GM12878 (cell line): Measurements from ENCODE around the gene ADCY1. TPM values are rescaled to one million over a fixed set of nuclear protein-coding genes. Genes with fewer than 3 reads are reported as not detected.

Source experiments
- ATAC-seq: fragments of 200-7000 bp; cut with Tn5 transposase; 3 replicates; pipeline ENCODE4 v1.9.1; 2020; ENCODE audit warnings: mild to moderate bottlenecking, moderate library complexity
- BruUV-seq: library from RNA; stranded (reverse); fragments of 400-500 nt; replicated peaks from 2 replicates; lab custom pipeline; 2021; lab: Mats Ljungman, UMichigan
- CTCF ChIA-PET: fragments of 300-600 bp; sonication (Branson Sonifier 250); formaldehyde crosslinking; extraction: SDS; loops from one replicate; lab custom pipeline; 2021; ENCODE audit warnings: inconsistent platforms; lab: Yijun Ruan, JAX
- POLR2A ChIA-PET: fragments of 350-600 bp; formaldehyde crosslinking; extraction: SDS; loops from one replicate; lab custom pipeline; 2021; ENCODE audit warnings: inconsistent platforms; lab: Charles Lee
- RAD21 ChIA-PET: fragments of 300-600 bp; sonication (Branson Sonifier 250); formaldehyde crosslinking; loops from one replicate; lab custom pipeline; 2023; ENCODE audit warnings: antibody characterized with exemption; ENCODE audit not compliant: unreplicated experiment; lab: Charles Lee
- SMC1A ChIA-PET: fragments of 300-600 bp; sonication (Branson Sonifier 250); formaldehyde crosslinking; loops from one replicate; lab custom pipeline; 2023; ENCODE audit not compliant: unreplicated experiment, uncharacterized antibody; lab: Charles Lee
- DNase-seq: peaks from one replicate; pipeline ENCODE4 v3.0.0-alpha.2; 2011; ENCODE audit warnings: low read depth, low spot score
- FAIRE-seq: peaks from 3 replicates; lab custom pipeline; 2011; peaks lifted over from hg19 to GRCh38; lab: Jason Lieb, UNC
- H2AFZ ChIP-seq: 2 replicates; pipeline ENCODE4 v1.6.0; 2011; ENCODE audit warnings: low read depth, low read length, control low read depth; ENCODE audit not compliant: control insufficient read depth
- H3K27ac ChIP-seq: 2 replicates; pipeline ENCODE4 v1.5.1; 2011; ENCODE audit warnings: control low read depth; ENCODE audit not compliant: control insufficient read depth, insufficient read depth
- H3K27me3 ChIP-seq, 2 experiments: replicated peaks in 1 of 2; 2 replicates each; pipeline versions ENCODE4 v1.6.0 to v1.6.1; 2011; ENCODE audit warnings: low read length in 1 of 2; ENCODE audit not compliant: control insufficient read depth in 2 of 2, insufficient read depth in 2 of 2
- H3K36me3 ChIP-seq, 2 experiments: 2 replicates each; pipeline ENCODE4 v1.5.1; 2011; ENCODE audit warnings: low read length in 1 of 2; ENCODE audit not compliant: control insufficient read depth in 2 of 2, insufficient read depth in 2 of 2
- H3K4me1 ChIP-seq: 2 replicates; pipeline ENCODE4 v1.6.1; 2011; ENCODE audit warnings: mild to moderate bottlenecking, low read length, moderate library complexity, mixed read lengths; ENCODE audit not compliant: control insufficient read depth, insufficient read depth
- H3K4me2 ChIP-seq: 2 replicates; pipeline ENCODE4 v1.6.0; 2011; ENCODE audit warnings: control low read depth; ENCODE audit not compliant: control insufficient read depth, insufficient read depth
- H3K4me3 ChIP-seq: fragments of 200-600 bp; sonication (generic); 2 replicates; pipeline ENCODE4 v1.5.1; 2016
- H3K79me2 ChIP-seq: 2 replicates; pipeline ENCODE4 v1.6.0; 2011; ENCODE audit warnings: low read length; ENCODE audit not compliant: control insufficient read depth, insufficient read depth
- H3K9ac ChIP-seq: 2 replicates; pipeline ENCODE4 v1.8.0; 2011; ENCODE audit warnings: low read length, control low read depth, mixed read lengths; ENCODE audit not compliant: control insufficient read depth, insufficient read depth
- H3K9me3 ChIP-seq: replicated peaks from 3 replicates; pipeline ENCODE4 v1.5.1; 2011; ENCODE audit warnings: mild to moderate bottlenecking, low read length; ENCODE audit not compliant: control insufficient read depth, insufficient read depth
- H4K20me1 ChIP-seq: 2 replicates; pipeline ENCODE4 v1.6.0; 2011; ENCODE audit not compliant: control insufficient read depth, insufficient read depth
- KDM1A ChIP-seq: fragments of 200-600 bp; sonication (generic); IDR thresholded peaks from 2 replicates; pipeline ENCODE4 v1.6.1; 2016; ENCODE audit warnings: borderline replicate concordance
- NR2C1 ChIP-seq: fragments of 450-650 bp; IDR thresholded peaks from 2 replicates; pipeline ENCODE4 v1.6.1; 2017; ENCODE audit warnings: antibody characterized with exemption, mild to moderate bottlenecking, moderate library complexity
- POLR2AphosphoS5 ChIP-seq: IDR thresholded peaks from 2 replicates; pipeline ENCODE4 v1.6.1; 2011; ENCODE audit warnings: mild to moderate bottlenecking, low read length, inconsistent platforms
- RAD21 ChIP-seq: IDR thresholded peaks from 2 replicates; pipeline ENCODE4 v1.6.1; 2011; ENCODE audit warnings: mild to moderate bottlenecking, low read depth, low read length, moderate library complexity; ENCODE audit not compliant: insufficient read depth
- SMARCA5 ChIP-seq: fragments of 450-650 bp; IDR thresholded peaks from 2 replicates; pipeline ENCODE4 v1.6.1; 2017; ENCODE audit warnings: mild to moderate bottlenecking
- SP1 ChIP-seq: IDR thresholded peaks from one replicate; pipeline ENCODE4 v1.6.1; 2011; ENCODE audit warnings: low read depth, low read length
- TCF12 ChIP-seq: IDR thresholded peaks from 2 replicates; pipeline ENCODE4 v1.6.1; 2011; ENCODE audit warnings: low read depth, mild to moderate bottlenecking, low read length
- WGBS: methylation state at CpG from one replicate; pipeline ENCODE4 v1.1.6; 2016; ENCODE audit warnings: low lambda C conversion rate; ENCODE audit not compliant: insufficient replicate concordance, insufficient coverage; ENCODE audit errors: missing lambda C conversion rate; 5-methylcytosine and 5-hydroxymethylcytosine counted together
- in situ Hi-C: fragments of 300-500 bp; cut with MboI; formaldehyde crosslinking; loops from 9 replicates; pipeline ENCODE4 v1.14.3; 2018; ENCODE audit warnings: mixed read lengths
- intact Hi-C: fragments of 100-400 bp; cut with micrococcal nuclease; formaldehyde crosslinking; loops from one replicate; pipeline ENCODE4 v1.14.2; 2022; ENCODE audit not compliant: unreplicated experiment
- polyA plus RNA-seq, 11 experiments: library from polyadenylated mRNA; depleted of rRNA in 4 of 11; unstranded in 6 of 11; stranded (reverse) in 5 of 11; fragments of >200 nt; fragmentation: Nextera tagmentation in 4 of 11; fragmentation: Illumina TruSeq in 1 of 11; extraction: Ambion mirVana in 4 of 11; extraction: Trizol in 1 of 11; gene quantifications; 1 replicate in 1 of 11; 2 replicates in 10 of 11; pipeline versions ENCODE4 v1.2.1 to v1.2.3, GENCODE V29; 2011 to 2016; ENCODE audit warnings: inconsistent platforms in 2 of 11, missing spikeins in 2 of 11, low read depth in 1 of 11
- total RNA-seq, 4 experiments: library from RNA; depleted of rRNA in 3 of 4; stranded (reverse); fragments of >200 nt in 3 of 4; fragmentation: Illumina TruSeq in 1 of 4; extraction: Trizol in 1 of 4; gene quantifications; 2 replicates each; pipeline versions ENCODE4 v1.2.1 to v1.2.3, GENCODE V29; 2013 to 2021
- TF ChIP-seq, protein P1 (sequence below): fragments of 450-650 bp; formaldehyde crosslinking; IDR thresholded peaks from 2 replicates; pipeline ENCODE4 v1.5.0; 2022; ENCODE audit warnings: mild to moderate bottlenecking, missing genetic modification characterization
- TF ChIP-seq, protein P2 (sequence below): fragments of 450-650 bp; IDR thresholded peaks from 2 replicates; pipeline ENCODE4 v1.6.1; 2016; ENCODE audit warnings: mild to moderate bottlenecking

The ADCY1 gene
- total and polyA plus RNA-seq, 10 of the 15 experiments (the other 5 are each of a cell fraction or from before 2014, with no cell fraction given): 0.13 to 1.4 (median 0.45) TPM; not detected in 1

DNA sequence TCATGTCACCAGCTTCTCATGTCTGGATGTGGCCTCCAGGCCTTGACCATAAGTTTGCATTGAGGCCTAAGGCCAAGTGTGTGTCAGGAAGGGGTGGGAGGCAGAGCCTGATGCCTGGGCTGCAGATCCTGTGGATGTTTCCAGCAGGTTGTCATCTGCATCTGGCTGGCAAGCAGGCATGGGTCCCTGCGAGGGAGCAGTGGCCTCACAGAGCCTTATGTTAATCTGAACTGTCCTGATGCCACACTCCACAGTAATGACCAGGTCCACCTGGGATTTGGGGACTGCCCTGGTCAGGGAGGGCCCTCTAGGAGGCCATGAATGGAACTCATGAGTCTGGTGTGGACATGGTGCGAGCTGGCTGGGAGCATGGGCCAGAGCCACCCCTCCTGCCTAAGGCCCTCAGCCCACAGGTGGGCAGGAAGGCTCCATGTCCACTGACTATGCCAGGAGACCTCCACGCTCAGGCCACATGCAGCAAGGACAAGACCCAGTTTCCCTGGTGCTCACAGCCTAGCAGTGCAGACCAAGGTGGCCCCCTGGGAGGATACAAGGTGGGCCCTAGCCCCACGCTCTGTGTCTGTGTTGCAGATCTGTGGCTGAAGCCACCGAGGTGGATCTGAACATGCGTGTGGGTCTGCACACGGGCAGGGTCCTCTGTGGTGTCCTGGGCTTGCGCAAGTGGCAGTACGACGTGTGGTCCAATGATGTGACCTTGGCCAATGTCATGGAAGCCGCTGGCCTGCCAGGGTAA is 83.1 kb downstream of the ADCY1 start:
- Histone ChIP-seq H3K4me2 (no peak overlapping the region), H3K9ac (no peak overlapping the region), H4K20me1 (no peaks in the 10 kb centered on the region), H3K4me1 (no peaks in the 10 kb centered on the region), H3K36me3 (no peaks in the 10 kb centered on the region), H2AFZ (no peak overlapping the region)
- no peak for ATAC-seq
- ChIA-PET RAD21 (interaction anchor here (0.6 kb wide), 1 partner anchor 19 kb away, joined by 3 read pairs; no protein-coding TSS in a partner anchor), POLR2A (no interaction called here)
- TF ChIP-seq RAD21 (no peak), TCF12 (no peak), SP1 (no peak), SMARCA5 (no peak), POLR2AphosphoS5 (no peak), KDM1A (no peak), NR2C1 (no peak)
- TF ChIP-seq, protein P1, sequence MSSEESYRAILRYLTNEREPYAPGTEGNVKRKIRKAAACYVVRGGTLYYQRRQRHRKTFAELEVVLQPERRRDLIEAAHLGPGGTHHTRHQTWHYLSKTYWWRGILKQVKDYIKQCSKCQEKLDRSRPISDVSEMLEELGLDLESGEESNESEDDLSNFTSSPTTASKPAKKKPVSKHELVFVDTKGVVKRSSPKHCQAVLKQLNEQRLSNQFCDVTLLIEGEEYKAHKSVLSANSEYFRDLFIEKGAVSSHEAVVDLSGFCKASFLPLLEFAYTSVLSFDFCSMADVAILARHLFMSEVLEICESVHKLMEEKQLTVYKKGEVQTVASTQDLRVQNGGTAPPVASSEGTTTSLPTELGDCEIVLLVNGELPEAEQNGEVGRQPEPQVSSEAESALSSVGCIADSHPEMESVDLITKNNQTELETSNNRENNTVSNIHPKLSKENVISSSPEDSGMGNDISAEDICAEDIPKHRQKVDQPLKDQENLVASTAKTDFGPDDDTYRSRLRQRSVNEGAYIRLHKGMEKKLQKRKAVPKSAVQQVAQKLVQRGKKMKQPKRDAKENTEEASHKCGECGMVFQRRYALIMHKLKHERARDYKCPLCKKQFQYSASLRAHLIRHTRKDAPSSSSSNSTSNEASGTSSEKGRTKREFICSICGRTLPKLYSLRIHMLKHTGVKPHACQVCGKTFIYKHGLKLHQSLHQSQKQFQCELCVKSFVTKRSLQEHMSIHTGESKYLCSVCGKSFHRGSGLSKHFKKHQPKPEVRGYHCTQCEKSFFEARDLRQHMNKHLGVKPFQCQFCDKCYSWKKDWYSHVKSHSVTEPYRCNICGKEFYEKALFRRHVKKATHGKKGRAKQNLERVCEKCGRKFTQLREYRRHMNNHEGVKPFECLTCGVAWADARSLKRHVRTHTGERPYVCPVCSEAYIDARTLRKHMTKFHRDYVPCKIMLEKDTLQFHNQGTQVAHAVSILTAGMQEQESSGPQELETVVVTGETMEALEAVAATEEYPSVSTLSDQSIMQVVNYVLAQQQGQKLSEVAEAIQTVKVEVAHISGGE (CRISPR knock-in tag): no peak
- TF ChIP-seq, protein P2, sequence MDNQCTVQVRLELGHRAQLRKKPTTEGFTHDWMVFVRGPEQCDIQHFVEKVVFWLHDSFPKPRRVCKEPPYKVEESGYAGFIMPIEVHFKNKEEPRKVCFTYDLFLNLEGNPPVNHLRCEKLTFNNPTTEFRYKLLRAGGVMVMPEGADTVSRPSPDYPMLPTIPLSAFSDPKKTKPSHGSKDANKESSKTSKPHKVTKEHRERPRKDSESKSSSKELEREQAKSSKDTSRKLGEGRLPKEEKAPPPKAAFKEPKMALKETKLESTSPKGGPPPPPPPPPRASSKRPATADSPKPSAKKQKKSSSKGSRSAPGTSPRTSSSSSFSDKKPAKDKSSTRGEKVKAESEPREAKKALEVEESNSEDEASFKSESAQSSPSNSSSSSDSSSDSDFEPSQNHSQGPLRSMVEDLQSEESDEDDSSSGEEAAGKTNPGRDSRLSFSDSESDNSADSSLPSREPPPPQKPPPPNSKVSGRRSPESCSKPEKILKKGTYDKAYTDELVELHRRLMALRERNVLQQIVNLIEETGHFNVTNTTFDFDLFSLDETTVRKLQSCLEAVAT: no peak
- TF ChIP-seq, all 136 proteins: peak for 0
- no peaks in the 10 kb centered on the region for H3K9me3 ChIP-seq
- no peaks in the 10 kb centered on the region for H3K79me2 ChIP-seq
- FAIRE-seq (no peak), DNase-seq (no peak)
- no peak overlapping the region for H3K27ac ChIP-seq
- no peaks in the 10 kb centered on the region for H3K27me3 ChIP-seq
- in situ Hi-C loops: no loop called here
- 46% methylated on average over 11 of the region's 11 CpGs for WGBS
- H3K4me3 ChIP-seq: no peak overlapping the region
- intact Hi-C loops: no loop called here
- SMC1A ChIA-PET: no interaction called here
- CTCF ChIA-PET: no interaction called here
- BruUV-seq: no TSS peak
